ENCODE data around the gene EFR3B. TPM values are rescaled to one million over a fixed set of nuclear protein-coding genes. Genes with fewer than 3 reads are reported as not detected.
"Not testable (repeated sequence)": the region's sequence is repeated elsewhere in the genome, so short reads cannot be mapped to it uniquely, and the experiment has no call there.

Gene EFR3B
- total RNA-seq, 1 donor from 2014 or later = 0.07 TPM

GRCh38 chr2:25146896-25147295 is 105.0 kb downstream of the EFR3B start:
- intact Hi-C loops (cut with micrococcal nuclease) = no loop called here

- intact Hi-C loops (cut with micrococcal nuclease) = no loop called here
Observed at GRCh38 chr2:25149646-25150045, 107.8 kb downstream of the EFR3B start.

- intact Hi-C loops (cut with micrococcal nuclease) = not testable (repeated sequence)
Observed at GRCh38 chr2:25150993-25151392, 109.1 kb downstream of the EFR3B start.

GRCh38 chr2:25151718-25152117 is 109.8 kb downstream of the EFR3B start:
- intact Hi-C loops (cut with micrococcal nuclease) = no loop called here

GRCh38 chr2:25155401-25155800 is 113.5 kb downstream of the EFR3B start:
- intact Hi-C loops (cut with micrococcal nuclease) = no loop called here

GRCh38 chr2:25158096-25158852 is 116.4 kb downstream of the EFR3B start:
- intact Hi-C loops (cut with micrococcal nuclease) = no loop called here

- intact Hi-C loops (cut with micrococcal nuclease) = loop anchor here (2.0 to 10.0 kb wide), 2 partner anchors 365 to 399 kb away; no protein-coding TSS in a partner anchor
Observed at GRCh38 chr2:25159949-25160348, 118.1 kb downstream of the EFR3B start.

- intact Hi-C loops (cut with micrococcal nuclease) = loop anchor here (2.0 to 10.0 kb wide), 2 partner anchors 364 to 398 kb away; no protein-coding TSS in a partner anchor
Observed at GRCh38 chr2:25160376-25160775, 118.5 kb downstream of the EFR3B start.

GRCh38 chr2:25161055-25161781 is 119.3 kb downstream of the EFR3B start:
- intact Hi-C loops (cut with micrococcal nuclease) = loop anchor here (1.0 to 10.0 kb wide), 4 partner anchors 32 to 398 kb away; partner anchors contain the start of gene EFR3B

GRCh38 chr2:25162061-25162460 is 120.2 kb downstream of the EFR3B start:
- intact Hi-C loops (cut with micrococcal nuclease) = loop anchor here (10.0 kb wide), 1 partner anchor 363 kb away; no protein-coding TSS in a partner anchor

- intact Hi-C loops (cut with micrococcal nuclease) = loop anchor here (10.0 kb wide), 1 partner anchor 360 kb away; no protein-coding TSS in a partner anchor
Observed at GRCh38 chr2:25164561-25164960, 122.7 kb downstream of the EFR3B start.

- intact Hi-C loops (cut with micrococcal nuclease) = loop anchor here (1.0 to 10.0 kb wide), 2 partner anchors 30 to 359 kb away; no protein-coding TSS in a partner anchor
Observed at GRCh38 chr2:25165992-25166875, 124.4 kb downstream of the EFR3B start.

- intact Hi-C loops (cut with micrococcal nuclease) = loop anchor here (10.0 kb wide), 1 partner anchor 356 kb away; no protein-coding TSS in a partner anchor
Observed at GRCh38 chr2:25168256-25169072, 126.6 kb downstream of the EFR3B start, which contains the start of gene POMC. Gene POMC (minus strand): TSS chr2:25168580. CDS start chr2:25164772, 3,808 bp downstream.

GRCh38 chr2:25169073-25169470 is 127.2 kb downstream of the EFR3B start:
- intact Hi-C loops (cut with micrococcal nuclease) = loop anchor here (10.0 kb wide), 1 partner anchor 356 kb away; no protein-coding TSS in a partner anchor

GRCh38 chr2:25170888-25171287 is 129.0 kb downstream of the EFR3B start:
- intact Hi-C loops (cut with micrococcal nuclease) = no loop called here

- intact Hi-C loops (cut with micrococcal nuclease) = no loop called here
Observed at GRCh38 chr2:25173719-25174118, 131.8 kb downstream of the EFR3B start.

- intact Hi-C loops (cut with micrococcal nuclease) = no loop called here
Observed at GRCh38 chr2:25174192-25174861, 132.5 kb downstream of the EFR3B start.

GRCh38 chr2:25176138-25176537 is 134.3 kb downstream of the EFR3B start:
- intact Hi-C loops (cut with micrococcal nuclease) = no loop called here

GRCh38 chr2:25176541-25177181 is 134.8 kb downstream of the EFR3B start:
- intact Hi-C loops (cut with micrococcal nuclease) = no loop called here

Data from T-helper 1 cell treated with Interleukin-12 subunit alpha and Interleukin-12 subunit beta and Interleukin-4 antibody, amounts not matched to agents 30 ng/mL and 1 ng/mL, for 36 hours (primary cell).